ENCODE results near the gene SNX15.
"Not testable (repeated sequence)": the region's sequence is repeated elsewhere in the genome, so short reads cannot be mapped to it uniquely, and the experiment has no call there.

The SNX15 gene

GRCh38 chr11:65021003-65021402 is 6.2 kb upstream of the SNX15 start:
- Histone ChIP-seq H3K79me2 (ENCODE audit: insufficient read depth, low read length) (peaks cover 17% of the 10 kb centered on the region), H3K9me3 (ENCODE audit: insufficient read depth, low read depth, low read length) (no peaks in the 10 kb centered on the region), H3K9ac (ENCODE audit: low read depth, low read length, poor library complexity, severe bottlenecking) (no peak overlapping the region), H3K9me2 (replicated peaks; ENCODE audit: low read depth, low read length) (no peaks in the 10 kb centered on the region), H3K4me1 (ENCODE audit: insufficient read depth, low read length, poor library complexity, severe bottlenecking) (peaks cover 10% of the 10 kb centered on the region), H3K4me3 (ENCODE audit: low read length, poor library complexity, severe bottlenecking) (no peak overlapping the region), H3F3A (ENCODE audit: low read depth) (no peaks in the 10 kb centered on the region), H3K27me3 (ENCODE audit: insufficient read depth, low read length, poor library complexity, severe bottlenecking) (no peaks in the 10 kb centered on the region), H3K36me3 (ENCODE audit: insufficient read depth, low read length) (peaks cover 3% of the 10 kb centered on the region; the same call in 1 of the 2 replicates), H2AFZ (ENCODE audit: low read length) (no peak overlapping the region), H4K20me1 (ENCODE audit: insufficient read depth, low read length, poor library complexity, severe bottlenecking) (no peaks in the 10 kb centered on the region), H3K4me2 (ENCODE audit: low read depth, low read length, poor library complexity, severe bottlenecking) (no peak overlapping the region)
- TF ChIP-seq, protein P1, sequence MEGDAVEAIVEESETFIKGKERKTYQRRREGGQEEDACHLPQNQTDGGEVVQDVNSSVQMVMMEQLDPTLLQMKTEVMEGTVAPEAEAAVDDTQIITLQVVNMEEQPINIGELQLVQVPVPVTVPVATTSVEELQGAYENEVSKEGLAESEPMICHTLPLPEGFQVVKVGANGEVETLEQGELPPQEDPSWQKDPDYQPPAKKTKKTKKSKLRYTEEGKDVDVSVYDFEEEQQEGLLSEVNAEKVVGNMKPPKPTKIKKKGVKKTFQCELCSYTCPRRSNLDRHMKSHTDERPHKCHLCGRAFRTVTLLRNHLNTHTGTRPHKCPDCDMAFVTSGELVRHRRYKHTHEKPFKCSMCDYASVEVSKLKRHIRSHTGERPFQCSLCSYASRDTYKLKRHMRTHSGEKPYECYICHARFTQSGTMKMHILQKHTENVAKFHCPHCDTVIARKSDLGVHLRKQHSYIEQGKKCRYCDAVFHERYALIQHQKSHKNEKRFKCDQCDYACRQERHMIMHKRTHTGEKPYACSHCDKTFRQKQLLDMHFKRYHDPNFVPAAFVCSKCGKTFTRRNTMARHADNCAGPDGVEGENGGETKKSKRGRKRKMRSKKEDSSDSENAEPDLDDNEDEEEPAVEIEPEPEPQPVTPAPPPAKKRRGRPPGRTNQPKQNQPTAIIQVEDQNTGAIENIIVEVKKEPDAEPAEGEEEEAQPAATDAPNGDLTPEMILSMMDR (conservative IDR thresholded peaks at IDR 0.05; ENCODE audit: low read length) = no peak
- no peak for TF ChIP-seq EZH2phosphoT487 (IDR thresholded peaks at IDR 0.05; ENCODE audit: borderline replicate concordance)

DNA sequence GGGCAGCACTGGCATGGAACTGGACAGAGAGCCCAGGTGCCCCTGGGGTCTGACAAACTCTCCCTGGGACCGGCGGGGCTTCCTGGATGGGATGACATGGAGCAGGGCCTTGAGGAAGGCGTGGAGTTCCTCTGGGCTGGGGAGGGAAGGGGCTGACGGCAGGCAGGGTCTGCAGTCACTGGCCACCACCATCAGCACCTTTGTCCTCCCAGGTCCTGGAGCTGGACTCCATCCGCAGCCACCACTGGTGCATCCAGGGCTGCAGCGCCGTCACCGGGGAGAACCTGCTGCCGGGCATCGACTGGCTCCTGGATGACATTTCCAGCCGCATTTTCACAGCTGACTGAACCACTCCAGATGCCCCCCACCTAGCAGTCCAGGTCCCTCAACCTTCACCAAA is 5.7 kb upstream of the SNX15 start:
- Histone ChIP-seq H3K27me3 (ENCODE audit: insufficient read depth, low read length, poor library complexity, severe bottlenecking) (no peaks in the 10 kb centered on the region), H3K79me2 (ENCODE audit: insufficient read depth, low read length) (peaks cover 12% of the 10 kb centered on the region; the same call in 1 of the 2 replicates), H3K9me3 (ENCODE audit: insufficient read depth, low read depth, low read length) (no peaks in the 10 kb centered on the region), H3K4me3 (ENCODE audit: low read length, poor library complexity, severe bottlenecking) (no peak overlapping the region), H3K4me1 (ENCODE audit: insufficient read depth, low read length, poor library complexity, severe bottlenecking) (peaks cover 5% of the 10 kb centered on the region), H3K9ac (ENCODE audit: low read depth, low read length, poor library complexity, severe bottlenecking) (no peak overlapping the region), H3K36me3 (ENCODE audit: insufficient read depth, low read length) (peaks cover 3% of the 10 kb centered on the region; the same call in 1 of the 2 replicates), H3K9me2 (replicated peaks; ENCODE audit: low read depth, low read length) (no peaks in the 10 kb centered on the region), H3K4me2 (ENCODE audit: low read depth, low read length, poor library complexity, severe bottlenecking) (no peak overlapping the region), H2AFZ (ENCODE audit: low read length) (no peak overlapping the region), H3F3A (ENCODE audit: low read depth) (no peaks in the 10 kb centered on the region), H4K20me1 (ENCODE audit: insufficient read depth, low read length, poor library complexity, severe bottlenecking) (no peaks in the 10 kb centered on the region)
- TF ChIP-seq, protein P1 (conservative IDR thresholded peaks at IDR 0.05; ENCODE audit: low read length) = no peak
- TF ChIP-seq EZH2phosphoT487 (IDR thresholded peaks at IDR 0.05; ENCODE audit: borderline replicate concordance) = no peak

DNA sequence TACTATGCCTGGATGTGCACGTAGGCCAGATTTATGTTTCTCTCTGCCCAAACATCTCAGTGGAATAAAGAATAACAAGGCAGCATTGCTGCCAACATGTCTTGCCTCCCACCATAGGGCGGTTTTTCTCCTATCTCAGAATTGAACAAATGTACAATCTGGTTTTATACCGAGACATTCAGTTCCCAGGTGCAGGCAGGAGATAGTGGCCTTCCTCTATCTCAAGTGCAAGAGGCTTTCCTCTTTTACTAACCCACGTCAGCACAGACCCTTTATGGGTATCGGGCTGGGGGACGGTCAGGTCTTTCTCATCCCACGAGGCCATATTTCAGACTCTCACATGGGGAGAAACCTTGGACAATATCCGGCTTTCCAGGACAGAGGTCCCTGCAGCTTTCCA is 3.7 kb upstream of the SNX15 start:
- H3K4me3 ChIP-seq (ENCODE audit: low read length, poor library complexity, severe bottlenecking); H4K20me1 ChIP-seq (ENCODE audit: insufficient read depth, low read length, poor library complexity, severe bottlenecking); H3K9me2 ChIP-seq (replicated peaks; ENCODE audit: low read depth, low read length); H3K9ac ChIP-seq (ENCODE audit: low read depth, low read length, poor library complexity, severe bottlenecking); H3K9me3 ChIP-seq (ENCODE audit: insufficient read depth, low read depth, low read length); H3K36me3 ChIP-seq (ENCODE audit: insufficient read depth, low read length); H2AFZ ChIP-seq (ENCODE audit: low read length); H3K79me2 ChIP-seq (ENCODE audit: insufficient read depth, low read length); H3K4me2 ChIP-seq (ENCODE audit: low read depth, low read length, poor library complexity, severe bottlenecking); H3K27me3 ChIP-seq (ENCODE audit: insufficient read depth, low read length, poor library complexity, severe bottlenecking); H3F3A ChIP-seq (ENCODE audit: low read depth): not testable (repeated sequence)
- peaks cover 14% of the 10 kb centered on the region for H3K4me1 ChIP-seq (ENCODE audit: insufficient read depth, low read length, poor library complexity, severe bottlenecking)

DNA sequence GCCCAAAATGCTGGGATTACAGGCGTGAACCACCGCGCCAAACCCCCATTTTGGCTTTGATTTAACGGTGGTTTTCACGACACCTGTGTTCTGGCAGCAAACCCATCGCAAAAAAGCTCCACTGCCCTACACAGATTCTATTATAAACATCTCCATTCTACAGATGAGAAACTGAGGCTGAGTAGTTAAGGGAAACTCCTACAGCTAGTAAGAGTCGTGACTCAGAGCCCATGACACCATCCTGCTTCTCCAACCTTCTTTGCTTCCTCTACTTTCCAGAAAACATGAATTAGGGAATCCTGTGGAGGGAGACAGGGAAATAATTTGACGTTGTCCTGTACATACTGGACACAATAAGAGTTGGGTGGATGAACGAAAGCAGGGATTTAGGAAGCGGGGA is 429 bp upstream of the SNX15 start:
- Histone ChIP-seq H3F3A (ENCODE audit: low read depth) (no peaks in the 10 kb centered on the region), H3K9me3 (ENCODE audit: insufficient read depth, low read depth, low read length) (no peaks in the 10 kb centered on the region), H3K9ac (ENCODE audit: low read depth, low read length, poor library complexity, severe bottlenecking) (peak overlapping the region; percentile 57), H3K79me2 (ENCODE audit: insufficient read depth, low read length) (no peaks in the 10 kb centered on the region), H3K9me2 (replicated peaks; ENCODE audit: low read depth, low read length) (no peaks in the 10 kb centered on the region), H3K27me3 (ENCODE audit: insufficient read depth, low read length, poor library complexity, severe bottlenecking) (no peaks in the 10 kb centered on the region), H2AFZ (ENCODE audit: low read length) (peak overlapping the region; percentile 89), H3K36me3 (ENCODE audit: insufficient read depth, low read length) (no peaks in the 10 kb centered on the region), H3K4me3 (ENCODE audit: low read length, poor library complexity, severe bottlenecking) (peak overlapping the region; percentile 76), H4K20me1 (ENCODE audit: insufficient read depth, low read length, poor library complexity, severe bottlenecking) (no peaks in the 10 kb centered on the region), H3K4me1 (ENCODE audit: insufficient read depth, low read length, poor library complexity, severe bottlenecking) (peaks cover 14% of the 10 kb centered on the region), H3K4me2 (ENCODE audit: low read depth, low read length, poor library complexity, severe bottlenecking) (peak overlapping the region; percentile 79)
- TF ChIP-seq, protein P1 (conservative IDR thresholded peaks at IDR 0.05; ENCODE audit: low read length) = no peak
- no peak for TF ChIP-seq EZH2phosphoT487 (IDR thresholded peaks at IDR 0.05; ENCODE audit: borderline replicate concordance)

Measured in Loucy (cell line).